Aorta (tissue), 5 donors: ENCODE results near the gene FOSB. TPM values are rescaled to one million over a fixed set of nuclear protein-coding genes. Genes with fewer than 3 reads are reported as not detected.
"Not testable (repeated sequence)": the region's sequence is repeated elsewhere in the genome, so short reads cannot be mapped to it uniquely, and the experiment has no call there.

Experiments
- ATAC-seq: fragments of 200-7000 bp; cut with Tn5 transposase; one replicate; pipeline ENCODE4 v1.9.1; 2022; ENCODE audit warnings: moderate library complexity; ENCODE audit not compliant: low FRiP score
- DNase-seq, 2 donors: peaks; one replicate each; pipeline ENCODE4 v3.0.0-alpha.2; 2020
- H3K27ac ChIP-seq, 2 donors: one replicate each; pipeline ENCODE4 v1.5.1; 2013; ENCODE audit warnings: low read length in 2 of 2, mild to moderate bottlenecking in 2 of 2, moderate library complexity in 2 of 2, control low read depth in 1 of 2, inconsistent platforms in 1 of 2, low read depth in 1 of 2
- H3K27me3 ChIP-seq, 2 donors: one replicate each; pipeline ENCODE4 v1.6.1; 2013; ENCODE audit warnings: control low read depth in 1 of 2, low read length in 1 of 2, mild to moderate bottlenecking in 1 of 2, moderate library complexity in 1 of 2; ENCODE audit not compliant: insufficient read depth in 2 of 2, control insufficient read depth in 1 of 2
- H3K36me3 ChIP-seq, 2 donors: one replicate each; pipeline ENCODE4 v1.6.1; 2013; ENCODE audit warnings: control low read depth in 1 of 2, low read length in 1 of 2, mild to moderate bottlenecking in 1 of 2; ENCODE audit not compliant: insufficient read depth in 2 of 2, control insufficient read depth in 1 of 2
- H3K4me1 ChIP-seq, 2 donors: one replicate each; pipeline ENCODE4 v1.6.1; 2013; ENCODE audit warnings: low read length in 2 of 2, control low read depth in 1 of 2, mild to moderate bottlenecking in 1 of 2, moderate library complexity in 1 of 2; ENCODE audit not compliant: insufficient read depth in 2 of 2, control insufficient read depth in 1 of 2
- H3K4me3 ChIP-seq, 2 donors: one replicate each; pipeline ENCODE4 v1.5.1; 2013; ENCODE audit warnings: low read length in 2 of 2, control low read depth in 1 of 2, mild to moderate bottlenecking in 1 of 2
- H3K9me3 ChIP-seq: one replicate; pipeline ENCODE4 v1.6.1; 2013; ENCODE audit warnings: mild to moderate bottlenecking, low read length; ENCODE audit not compliant: control insufficient read depth
- WGBS, 2 donors: extraction: QIAGEN DNeasy Blood & Tissue Kit; methylation state at CpG; one replicate each; pipeline ENCODE4 v1.1.7; 2013; 5-methylcytosine and 5-hydroxymethylcytosine counted together
- intact Hi-C, 2 donors: fragments of 100-400 bp; cut with DNase I; formaldehyde crosslinking; loops; one replicate each; pipeline versions ENCODE4 v1.14.2 to v1.15.0; 2022
- polyA plus RNA-seq, 2 donors: library from polyadenylated mRNA; stranded (reverse); fragments of 200-250 nt; gene quantifications; one replicate each; pipeline ENCODE4 v1.2.3, GENCODE V29; 2013
- total RNA-seq, 2 donors: library from RNA; stranded (reverse); fragmentation: NEBNext Ultra II Directional; extraction: Animal tissue kit (Norgen Biotek cat#: 25700); gene quantifications; one replicate each; pipeline ENCODE4 v1.2.1, GENCODE V29; 2021
- donor health status: healthy with polysubstance abuse.
- donor health status: Bipolar disorder and iron deficiency.
- donor health status: DM: no; HTN: no; CAD: no.
- donor health status: DM: no; HTN: no; CAD: no.
- donor health status: DM: yes; HTN: yes; CAD: no.

The FOSB gene
- total and polyA plus RNA-seq, 4 donors: 3.1 to 754 (median 61.8) TPM

GRCh38 chr19:45508861-45509691 is 41.3 kb downstream of the FOSB start:
- Histone ChIP-seq H3K4me1 (no peaks in the 10 kb centered on the region), H3K27ac (peak overlapping the region; percentile 81 to 94), H3K9me3 (no peaks in the 10 kb centered on the region), H3K4me3 (peak overlapping the region; percentile 86 to 99), H3K27me3 (no peaks in the 10 kb centered on the region), H3K36me3 (no peaks in the 10 kb centered on the region)
- DNase-seq (peak; percentile 92 to 94), ATAC-seq (peak; percentile 79)
- intact Hi-C loops: loop anchor here in 1 of 2 donors (5.0 kb wide), 1 partner anchor 133 kb away; no protein-coding TSS in a partner anchor
- 1% methylated on average over 27 to 28 of the region's 28 CpGs for WGBS, 2 donors

GRCh38 chr19:45509692-45510015 is 41.9 kb downstream of the FOSB start:
- Histone ChIP-seq H3K27me3 (no peaks in the 10 kb centered on the region), H3K27ac (peak overlapping the region; percentile 81 to 94), H3K4me3 (peak overlapping the region; percentile 18 to 22), H3K36me3 (no peaks in the 10 kb centered on the region), H3K9me3 (no peaks in the 10 kb centered on the region), H3K4me1 (no peaks in the 10 kb centered on the region)
- WGBS, 2 donors: 0 to 3% methylated on average over 3 of the region's 3 CpGs
- ATAC-seq (no peak), DNase-seq (no peak)
- intact Hi-C loops: loop anchor here in 1 of 2 donors (5.0 kb wide), 1 partner anchor 133 kb away; no protein-coding TSS in a partner anchor

- ATAC-seq, H3K9me3 ChIP-seq, H3K36me3 ChIP-seq, H3K27me3 ChIP-seq, DNase-seq, H3K4me3 ChIP-seq, H3K4me1 ChIP-seq, intact Hi-C loops, H3K27ac ChIP-seq: not testable (repeated sequence)
- WGBS, 2 donors: 76 to 81% methylated on average over 11 of the region's 11 CpGs
Measured at GRCh38 chr19:45510352-45510751, 42.6 kb downstream of the FOSB start.

- DNase-seq: no peak
- ATAC-seq: no peak
- WGBS, 2 donors: 88 to 90% methylated on average over 5 of the region's 5 CpGs
- Histone ChIP-seq H3K36me3 (no peaks in the 10 kb centered on the region), H3K9me3 (no peaks in the 10 kb centered on the region), H3K27ac (no peak overlapping the region), H3K4me1 (no peaks in the 10 kb centered on the region), H3K4me3 (no peak overlapping the region), H3K27me3 (no peaks in the 10 kb centered on the region)
- intact Hi-C loops: no loop called here
Measured at GRCh38 chr19:45511074-45511473, 43.3 kb downstream of the FOSB start.

- H3K27ac ChIP-seq: no peak overlapping the region
- no peak overlapping the region for H3K4me3 ChIP-seq
- WGBS, 2 donors: 84 to 89% methylated on average over 6 of the region's 6 CpGs
- no peaks in the 10 kb centered on the region for H3K4me1 ChIP-seq
- intact Hi-C loops: no loop called here
- ATAC-seq: no peak
- DNase-seq: no peak
- no peaks in the 10 kb centered on the region for H3K9me3 ChIP-seq
- H3K36me3 ChIP-seq: peaks cover 0 to 3% of the 10 kb centered on the region in 2 donors
- H3K27me3 ChIP-seq: no peaks in the 10 kb centered on the region
Measured at GRCh38 chr19:45512881-45513483, 45.2 kb downstream of the FOSB start.

- peaks cover 0 to 6% of the 10 kb centered on the region in 2 donors for H3K36me3 ChIP-seq
- H3K4me1 ChIP-seq: no peaks in the 10 kb centered on the region
- whole genome bisulfite sequencing, 2 donors: 61 to 66% methylated on average over 13 of the region's 13 CpGs
- no peaks in the 10 kb centered on the region for H3K27me3 ChIP-seq
- H3K9me3 ChIP-seq: no peaks in the 10 kb centered on the region
- DNase-seq: no peak
- intact Hi-C loops: no loop called here
- ATAC-seq: peak; percentile 20
- H3K27ac ChIP-seq: no peak overlapping the region
- H3K4me3 ChIP-seq: no peak overlapping the region
Measured at GRCh38 chr19:45514376-45515051, 46.7 kb downstream of the FOSB start.

- Histone ChIP-seq H3K36me3 (peaks cover 0 to 6% of the 10 kb centered on the region in 2 donors), H3K9me3 (no peaks in the 10 kb centered on the region), H3K27me3 (no peaks in the 10 kb centered on the region), H3K27ac (no peak overlapping the region), H3K4me1 (no peaks in the 10 kb centered on the region), H3K4me3 (no peak overlapping the region)
- intact Hi-C loops: no loop called here
- DNase-seq (peak in 1 of 2 donors; percentile 76), ATAC-seq (peak; percentile 47)
- 86% methylated on average over 10 of the region's 10 CpGs for WGBS, 2 donors
Measured at GRCh38 chr19:45515081-45515624, 47.4 kb downstream of the FOSB start.

GRCh38 chr19:45515807-45516401 is 48.1 kb downstream of the FOSB start:
- H3K27me3 ChIP-seq: no peaks in the 10 kb centered on the region
- no peak for DNase-seq
- no peaks in the 10 kb centered on the region for H3K9me3 ChIP-seq
- H3K4me1 ChIP-seq: no peaks in the 10 kb centered on the region
- intact Hi-C loops: no loop called here
- WGBS, 2 donors: 78 to 81% methylated on average over 9 of the region's 9 CpGs
- no peak overlapping the region for H3K27ac ChIP-seq
- no peak for ATAC-seq
- H3K36me3 ChIP-seq: peaks cover 0 to 6% of the 10 kb centered on the region in 2 donors
- H3K4me3 ChIP-seq: no peak overlapping the region
